DMS53 treated with DMSO at 0.1 percent for 48 hours (cell line): ENCODE results near the gene YIPF3.
"Not testable (repeated sequence)": the region's sequence is repeated elsewhere in the genome, so short reads cannot be mapped to it uniquely, and the experiment has no call there.

Experiments
- DNase-seq: peaks from one replicate; lab custom pipeline; 2025; ENCODE audit not compliant: unreplicated experiment; lab: John Stamatoyannopoulos, UW

Gene YIPF3

DNA sequence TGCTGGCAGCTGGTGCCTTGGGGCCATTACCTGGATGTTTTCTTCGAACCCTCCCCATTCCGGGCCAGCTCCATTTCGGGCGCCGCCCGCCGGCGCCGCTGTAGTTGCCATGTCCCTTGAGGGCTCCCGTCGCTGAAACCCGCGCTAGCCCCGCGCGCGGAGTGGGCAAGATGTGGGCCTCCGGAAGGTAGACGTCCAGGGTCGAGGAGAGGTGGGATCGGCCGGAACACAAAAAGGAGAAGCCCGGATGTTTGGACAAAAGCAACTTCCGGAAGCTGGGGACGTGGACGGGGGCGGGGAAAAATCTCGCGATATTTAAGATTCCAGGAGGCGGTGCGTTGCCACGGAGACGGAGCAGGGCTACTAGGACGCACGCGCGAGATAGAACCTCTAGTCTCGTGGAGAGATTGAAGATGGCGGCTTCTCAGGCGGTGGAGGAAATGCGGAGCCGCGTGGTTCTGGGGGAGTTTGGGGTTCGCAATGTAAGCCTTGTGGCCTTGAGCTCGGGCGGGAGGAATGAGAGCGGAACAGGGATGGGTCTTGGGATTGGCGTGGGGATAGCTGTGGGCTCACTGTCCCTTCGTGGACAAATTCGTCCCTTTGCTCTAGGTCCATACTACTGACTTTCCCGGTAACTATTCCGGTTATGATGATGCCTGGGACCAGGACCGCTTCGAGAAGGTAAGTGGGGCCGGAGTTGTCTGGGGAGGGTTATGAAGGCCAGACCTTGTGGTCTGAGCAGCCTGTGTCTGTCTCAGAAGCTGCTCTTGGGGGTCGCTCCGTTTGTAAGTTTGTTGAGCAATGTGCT is at the start of gene YIPF3, which contains the start of gene POLR1C:
TSS of gene YIPF3 (minus strand) at position 230 of the 808 bp plus-strand sequence. CDS start at position 111, 119 bp downstream.
TSS of gene POLR1C (plus strand) at position 393 of the 808 bp plus-strand sequence. CDS start at position 414, 21 bp downstream.
- DNase-seq: peak; percentile 97

DNA sequence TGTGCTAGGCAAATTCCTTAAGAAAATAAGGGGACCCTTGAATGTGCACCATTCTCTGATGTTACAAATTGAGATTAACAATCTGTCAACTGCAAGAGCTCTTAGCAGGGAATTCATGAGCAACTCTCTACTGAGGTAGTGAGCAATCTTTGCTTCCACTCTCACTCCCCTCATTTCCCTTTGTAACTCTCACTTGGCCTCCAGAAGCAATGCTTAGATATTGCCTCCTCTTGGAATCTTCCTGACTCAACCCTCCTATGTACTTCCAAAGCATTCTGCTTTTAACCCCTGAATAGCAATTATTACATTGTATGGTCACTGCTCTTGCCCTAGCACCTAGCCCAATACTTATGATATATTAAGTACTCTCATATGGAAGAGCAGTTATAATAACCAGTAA is 42.6 kb upstream of the YIPF3 start:
- DNase-seq: no peak

DNA sequence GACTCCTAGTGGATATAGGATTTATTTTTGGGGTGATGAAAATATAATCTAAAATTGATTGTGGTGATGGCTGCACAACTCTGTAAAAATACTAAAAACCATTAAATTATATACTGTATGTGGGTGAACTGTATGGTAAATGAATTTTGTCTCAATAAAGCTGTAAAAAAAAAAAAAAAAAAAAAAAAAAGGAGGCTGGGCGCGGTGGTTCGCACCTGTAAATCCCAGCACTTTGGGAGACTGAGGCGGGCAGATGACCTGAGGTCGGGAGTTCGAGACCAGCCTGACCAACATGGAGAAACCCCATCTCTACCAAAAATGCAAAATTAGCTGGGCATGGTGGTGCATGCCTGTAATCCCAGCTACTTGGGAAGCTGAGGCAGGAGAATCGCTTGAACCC is 40.9 kb upstream of the YIPF3 start:
- DNase-seq: not testable (repeated sequence)

DNA sequence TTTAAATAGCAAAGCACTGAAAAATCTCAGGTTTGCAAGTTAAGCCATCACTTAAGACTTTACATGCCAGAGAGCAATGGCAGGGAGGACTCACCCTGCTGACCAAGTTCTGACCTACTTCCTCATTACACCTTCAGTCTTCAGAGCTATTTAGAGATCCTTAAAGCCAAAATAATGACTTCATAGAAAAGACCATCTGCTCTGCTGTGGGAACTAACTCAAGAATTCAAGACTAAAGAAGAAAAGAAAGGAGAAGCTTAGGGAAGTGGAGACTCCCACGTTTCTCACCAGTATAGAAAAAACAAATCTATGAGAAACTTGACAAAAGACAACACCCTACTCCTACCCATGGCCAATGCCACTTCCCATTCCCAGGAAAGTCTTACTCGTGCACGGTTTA is 30.5 kb upstream of the YIPF3 start:
- no peak for DNase-seq

DNA sequence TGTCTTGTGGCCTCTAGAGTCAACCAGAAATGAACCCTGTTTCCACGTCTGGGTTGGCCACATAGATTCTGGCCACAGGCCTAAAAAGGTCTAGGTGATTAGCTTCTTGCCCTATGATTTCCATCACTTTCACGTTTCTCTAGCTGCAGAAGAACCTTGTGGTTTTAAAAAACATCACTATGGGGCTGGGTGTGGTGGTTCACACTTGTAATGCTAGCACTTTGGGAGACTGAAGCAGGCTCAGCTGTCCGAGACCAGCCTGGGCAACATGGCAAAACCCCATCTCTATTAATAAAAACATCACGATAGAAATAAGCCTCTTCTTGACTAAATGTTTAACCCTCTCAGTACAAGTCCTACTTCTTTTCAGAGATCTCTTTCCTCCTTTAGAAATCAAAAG is 27.7 kb upstream of the YIPF3 start:
- no peak for DNase-seq

DNA sequence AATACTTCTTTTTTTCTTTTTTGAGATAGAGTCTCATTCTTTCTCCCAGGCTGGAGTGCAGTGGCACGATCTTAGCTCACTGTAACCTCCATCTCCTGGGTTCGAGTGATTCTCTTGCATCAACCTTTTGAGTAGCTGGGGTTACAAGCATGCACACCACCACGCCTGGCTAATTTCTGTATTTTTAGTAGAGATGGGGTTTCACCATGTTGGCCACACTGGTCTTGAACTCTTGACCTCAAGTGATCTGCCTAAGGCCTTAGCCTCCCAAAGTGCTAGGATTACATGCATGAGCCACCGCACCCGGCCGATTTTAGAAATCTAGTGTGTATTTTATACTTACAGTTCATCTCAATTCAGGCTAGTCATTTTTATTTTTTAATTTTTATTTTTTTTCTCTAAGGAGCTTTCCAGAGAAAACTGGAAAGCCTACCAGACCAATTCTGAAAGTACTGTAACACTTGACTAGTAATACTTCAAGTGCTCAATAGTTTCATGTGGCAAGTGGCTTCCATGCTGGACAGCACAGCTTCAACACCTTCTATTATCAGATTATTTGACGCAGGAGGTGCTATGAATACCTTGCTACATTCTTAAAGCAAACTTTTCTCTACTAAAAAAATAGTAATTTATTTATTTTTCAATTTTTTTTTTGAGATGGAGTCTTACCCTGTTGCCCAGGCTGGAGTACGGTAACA is 25.2 kb upstream of the YIPF3 start:
- DNase-seq: no peak

DNA sequence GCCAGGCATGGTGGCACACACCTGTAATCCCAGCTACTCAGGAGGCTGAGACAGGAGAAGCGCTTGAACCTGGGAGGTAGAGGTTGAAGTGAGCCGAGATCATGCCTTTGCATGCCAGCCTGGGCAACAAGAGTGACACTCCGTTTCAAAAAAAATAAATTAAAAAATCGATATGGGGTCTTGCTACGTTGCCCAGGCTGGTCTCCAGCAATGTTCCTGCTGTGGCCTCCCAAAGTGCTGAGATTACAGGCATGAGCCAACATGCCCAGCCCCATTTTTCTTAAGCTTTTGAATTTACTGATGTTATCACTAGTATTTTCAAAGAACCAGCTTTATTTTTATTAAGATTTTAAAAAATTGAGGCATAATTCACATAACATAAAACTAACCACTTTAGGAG is 23.8 kb upstream of the YIPF3 start:
- no peak for DNase-seq

DNA sequence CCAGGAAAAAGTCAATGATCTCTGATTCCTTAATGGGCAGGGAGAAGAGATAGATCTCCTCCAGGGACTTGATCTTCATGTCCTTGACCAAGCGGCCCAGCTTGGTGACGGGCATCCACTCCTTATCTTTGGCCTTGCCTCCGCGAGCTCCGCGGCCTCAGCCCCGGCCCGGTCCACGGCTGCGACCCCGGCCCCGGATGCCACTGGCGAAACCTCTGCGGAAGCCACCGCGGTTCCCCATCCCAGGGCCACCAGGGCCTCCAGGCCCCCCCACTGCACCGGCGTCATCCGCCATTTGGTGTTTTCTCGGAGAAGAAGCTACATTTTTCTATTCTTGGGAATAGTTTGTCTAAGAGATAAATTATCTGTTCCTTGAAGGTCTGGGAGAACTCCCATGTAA is 22.7 kb upstream of the YIPF3 start:
- DNase-seq: not testable (repeated sequence)

DNA sequence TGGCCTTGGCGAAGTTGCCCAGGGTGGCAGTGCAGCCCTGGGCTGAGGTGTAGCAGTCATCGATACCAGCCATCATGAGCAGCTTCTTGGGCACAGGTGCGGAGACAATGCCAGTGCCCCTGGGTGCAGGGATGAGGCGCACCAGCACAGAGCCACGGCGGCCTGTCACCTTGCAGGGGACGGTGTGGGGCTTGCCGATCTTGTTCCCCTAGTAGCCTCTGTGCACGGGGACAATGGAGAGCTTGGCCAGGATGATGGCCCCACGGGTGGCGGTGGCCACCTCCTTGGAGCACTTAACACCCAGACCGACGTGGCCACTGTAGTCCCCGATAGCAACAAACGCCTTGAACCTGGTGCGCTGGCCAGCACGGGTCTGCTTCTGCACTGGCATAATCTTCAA is 22.3 kb upstream of the YIPF3 start:
- DNase-seq: not testable (repeated sequence)

DNA sequence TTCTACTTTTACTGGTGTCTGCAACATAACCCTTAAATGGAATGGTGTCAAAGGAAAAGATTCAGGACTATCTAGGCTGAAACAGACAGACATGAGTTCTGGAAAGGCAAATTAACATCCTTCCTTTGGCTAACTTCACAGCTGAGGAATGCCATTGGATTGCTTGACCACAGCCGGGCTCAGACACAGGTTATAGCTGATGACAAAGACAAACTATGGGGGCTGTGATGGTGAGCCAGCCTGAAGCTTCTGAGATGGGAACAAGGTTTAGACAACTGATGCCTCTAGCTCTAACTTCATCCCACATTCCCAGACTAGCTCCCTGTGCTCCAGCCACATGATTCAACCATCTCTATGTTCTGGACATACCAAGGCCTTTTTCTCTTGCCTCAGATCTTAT is 15.5 kb upstream of the YIPF3 start:
- DNase-seq: no peak

DNA sequence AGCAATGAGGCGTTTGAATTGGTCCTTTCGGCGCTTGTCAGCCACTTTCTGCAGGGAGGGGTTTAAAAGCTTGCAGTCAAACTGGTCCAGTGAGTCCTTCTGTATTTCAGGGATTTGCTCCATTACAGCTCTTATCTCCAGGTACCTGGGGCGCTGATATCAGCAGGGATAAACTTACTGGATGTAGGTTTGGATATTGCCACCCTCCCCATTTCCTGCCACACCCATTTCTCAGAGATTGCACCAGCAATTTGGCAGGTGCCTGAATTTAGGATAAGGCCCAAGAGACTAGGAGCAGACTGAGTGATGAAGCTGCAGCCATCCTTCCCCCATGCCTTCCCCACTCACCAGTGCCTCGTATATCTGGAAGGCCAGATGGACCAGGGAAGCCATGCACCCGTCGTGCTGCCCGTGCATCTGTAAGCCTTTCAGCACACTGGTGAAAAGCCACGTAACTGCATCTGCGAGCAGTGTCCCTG is 7.8 kb upstream of the YIPF3 start:
- DNase-seq: no peak

DNA sequence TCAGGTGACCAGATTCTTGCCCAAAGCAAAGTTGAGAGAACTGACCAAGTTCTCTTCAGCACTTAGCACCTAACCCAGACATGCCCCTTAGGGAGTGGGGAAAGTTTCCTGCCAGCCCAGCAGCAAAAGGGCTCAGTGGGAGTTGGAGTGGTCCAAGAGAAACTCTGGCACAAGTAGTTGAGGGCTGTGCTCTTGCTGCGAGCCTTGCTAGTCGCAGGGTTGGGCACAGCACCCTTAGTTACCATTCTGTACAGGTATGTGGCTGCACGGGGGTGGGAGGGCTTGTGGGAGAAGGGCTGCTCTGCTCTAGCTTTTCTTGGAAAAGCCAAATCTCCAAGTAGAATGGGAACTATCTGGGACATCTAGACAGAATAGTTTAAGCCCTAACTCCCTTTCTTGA is 6.6 kb upstream of the YIPF3 start:
- DNase-seq: no peak

DNA sequence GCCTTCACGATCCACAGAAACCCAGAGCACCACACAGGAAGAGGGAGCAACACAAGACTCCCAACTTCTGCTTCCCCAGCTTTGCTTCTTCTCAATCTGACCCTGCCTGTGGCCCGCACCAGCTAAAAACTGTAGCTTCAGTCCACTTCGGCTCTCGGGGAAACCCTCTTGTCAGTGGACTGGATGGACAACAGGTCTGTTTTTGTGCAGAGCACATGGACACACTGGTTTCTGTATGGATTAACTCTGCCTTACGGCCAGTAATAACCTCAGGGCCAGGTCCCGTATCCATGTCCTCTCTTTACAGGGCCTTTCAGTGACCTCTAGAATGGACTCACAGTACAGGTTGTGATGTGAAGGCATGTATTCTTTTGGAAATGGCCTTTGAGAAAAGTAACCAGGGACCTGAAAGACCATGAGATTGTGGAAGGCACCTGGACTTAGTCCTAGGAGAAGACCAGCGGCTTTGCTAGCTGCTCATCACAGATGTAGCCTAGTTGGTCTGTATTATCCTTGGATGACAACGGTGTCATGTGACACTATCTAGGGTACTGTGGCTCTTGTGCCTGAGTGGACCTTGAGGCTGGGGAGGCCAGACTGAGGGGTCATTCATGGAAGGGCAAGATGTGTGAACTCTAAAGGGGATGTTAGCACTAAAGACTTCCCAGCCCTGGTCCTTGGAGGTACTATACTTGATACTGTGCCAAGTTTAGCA is 6.0 kb upstream of the YIPF3 start:
- no peak for DNase-seq

DNA sequence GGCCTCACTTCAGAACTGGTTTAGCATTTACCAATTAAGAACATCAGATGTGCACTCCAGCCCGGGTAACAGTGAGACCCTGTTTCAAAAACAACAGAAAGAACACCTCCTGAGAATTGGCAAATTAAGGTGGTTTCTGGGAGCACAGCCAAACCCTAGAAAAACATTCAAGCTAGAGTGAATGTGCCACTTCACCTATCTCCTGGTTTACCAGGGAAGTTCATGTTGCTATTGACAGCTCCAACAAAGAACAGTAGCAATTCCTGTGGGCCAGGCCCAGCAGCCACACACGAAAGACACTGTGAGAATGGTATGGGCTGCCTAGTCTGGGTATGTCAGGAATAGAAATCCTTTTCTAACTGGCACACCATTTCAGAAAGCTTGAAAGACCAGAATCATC is 5.1 kb upstream of the YIPF3 start:
- DNase-seq: no peak

DNA sequence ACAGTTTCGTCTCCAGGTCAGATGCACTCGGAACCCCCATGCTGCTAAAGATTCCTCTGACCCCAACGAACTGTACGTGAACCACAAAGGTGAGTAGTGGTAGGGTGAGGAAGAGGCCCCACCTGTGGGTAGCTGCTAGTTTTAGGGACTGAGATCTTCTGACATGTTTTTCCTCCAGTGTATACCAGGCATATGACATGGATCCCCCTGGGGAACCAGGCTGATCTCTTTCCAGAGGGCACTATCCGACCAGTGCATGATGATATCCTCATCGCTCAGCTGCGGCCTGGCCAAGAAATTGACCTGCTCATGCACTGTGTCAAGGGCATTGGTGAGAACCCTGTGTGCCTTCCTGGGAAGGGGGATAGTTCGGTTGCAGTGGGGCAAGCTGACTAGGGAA is 3.4 kb upstream of the YIPF3 start:
- no peak for DNase-seq

DNA sequence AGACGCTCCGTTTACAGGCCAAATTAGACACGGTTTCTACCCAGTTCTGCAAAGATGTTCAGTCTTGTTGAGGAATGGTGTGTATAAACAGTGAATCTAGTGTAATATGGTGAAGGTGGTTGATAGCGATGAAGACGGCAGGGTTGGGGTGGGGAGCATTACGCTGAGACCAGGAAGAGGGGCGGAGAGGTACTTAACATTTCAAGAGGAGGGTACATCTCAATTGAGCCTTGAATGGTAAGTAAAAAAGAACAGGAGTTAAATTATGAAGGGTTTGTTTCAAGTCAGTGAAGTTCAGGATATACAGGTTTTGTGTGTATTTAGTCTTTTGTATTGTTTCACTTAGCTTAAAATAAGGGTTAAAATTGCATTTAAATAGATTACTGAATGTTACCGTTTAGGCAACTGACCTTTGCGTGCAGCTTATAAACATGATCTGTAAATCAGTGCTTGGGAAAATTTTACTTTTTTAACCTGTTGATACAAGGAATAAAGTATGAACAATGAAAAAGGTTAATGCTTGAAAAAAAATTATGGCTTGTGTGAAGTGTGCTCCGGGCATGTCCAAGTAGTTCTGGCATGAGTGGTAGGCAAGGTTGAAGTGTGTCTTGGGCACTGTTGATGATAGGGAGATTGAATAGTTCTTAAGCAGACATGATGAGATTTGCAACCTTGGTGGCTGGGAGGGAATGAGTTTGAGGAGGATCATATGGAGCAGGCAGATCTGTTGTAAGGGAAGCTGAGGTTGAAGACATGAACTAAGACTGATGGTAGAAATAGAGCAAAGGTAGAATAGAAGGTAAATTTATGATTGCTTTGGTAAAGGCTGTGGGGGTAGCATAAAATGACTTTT is 1.0 kb upstream of the YIPF3 start:
- DNase-seq: no peak

DNA sequence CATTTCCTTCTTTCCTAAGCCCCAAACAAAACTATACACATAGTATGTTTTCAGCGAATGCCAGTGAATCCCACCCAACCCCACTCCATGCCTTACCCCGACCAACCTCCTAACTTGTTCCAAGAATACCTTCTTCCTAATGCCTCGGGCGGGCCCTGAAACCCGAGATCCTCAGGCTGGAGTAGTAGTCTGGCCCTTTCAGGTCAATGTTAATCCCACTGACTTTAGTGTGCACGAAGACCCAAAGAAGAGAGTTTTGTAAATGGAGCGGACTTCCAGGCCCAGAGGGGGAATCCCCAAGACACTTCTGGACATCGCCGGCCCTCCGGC is 394 bp downstream of the YIPF3 start:
- DNase-seq: no peak

DNA sequence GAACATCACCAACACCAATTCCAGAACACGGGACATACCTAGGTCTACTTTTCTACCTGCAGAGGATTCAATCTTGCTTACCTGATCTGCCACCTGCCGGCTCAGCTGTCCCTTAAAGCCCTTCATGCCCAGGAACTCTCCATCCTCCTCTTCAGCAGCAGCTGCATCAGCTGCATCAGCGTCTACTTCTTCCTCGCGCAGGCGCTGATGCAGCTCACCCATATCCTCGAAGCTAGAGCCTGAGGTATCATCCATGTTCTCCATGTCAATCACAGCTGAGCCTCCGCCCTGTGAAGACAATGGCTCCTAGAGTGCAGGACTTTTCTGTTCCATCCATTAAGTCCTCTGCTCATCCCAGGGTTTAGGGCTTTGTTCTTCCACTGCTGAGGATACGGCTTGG is 918 bp downstream of the YIPF3 start:
- DNase-seq: no peak

DNA sequence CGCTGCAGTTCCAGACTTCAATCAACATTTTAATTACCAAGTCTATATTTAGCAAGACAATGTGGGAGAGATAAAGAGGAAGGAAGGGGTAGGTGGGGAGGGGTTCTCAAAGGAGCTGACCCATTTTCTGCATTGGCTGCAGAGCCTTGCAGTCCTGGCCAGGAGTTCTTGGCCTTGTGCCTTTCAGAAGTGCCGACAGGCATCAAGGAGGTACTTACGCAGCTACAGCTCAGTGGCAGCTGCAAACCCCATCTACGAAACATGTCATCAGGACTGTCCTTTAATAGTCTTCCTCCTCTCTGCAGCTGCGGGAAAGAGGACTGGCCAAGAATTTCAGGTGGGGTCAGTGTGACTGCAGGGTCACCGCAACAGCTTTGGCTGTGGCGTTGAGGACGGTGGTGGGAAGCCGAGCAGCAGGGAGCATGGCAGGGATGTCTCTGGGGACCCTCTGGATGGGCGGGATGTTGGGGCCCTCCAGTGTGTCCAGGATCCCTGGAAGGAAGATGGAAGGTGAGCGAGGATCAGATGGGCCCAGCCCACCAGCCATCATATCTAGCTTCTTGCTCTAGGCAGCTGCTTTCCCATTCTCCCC is 4.8 kb downstream of the YIPF3 start:
- DNase-seq: no peak

DNA sequence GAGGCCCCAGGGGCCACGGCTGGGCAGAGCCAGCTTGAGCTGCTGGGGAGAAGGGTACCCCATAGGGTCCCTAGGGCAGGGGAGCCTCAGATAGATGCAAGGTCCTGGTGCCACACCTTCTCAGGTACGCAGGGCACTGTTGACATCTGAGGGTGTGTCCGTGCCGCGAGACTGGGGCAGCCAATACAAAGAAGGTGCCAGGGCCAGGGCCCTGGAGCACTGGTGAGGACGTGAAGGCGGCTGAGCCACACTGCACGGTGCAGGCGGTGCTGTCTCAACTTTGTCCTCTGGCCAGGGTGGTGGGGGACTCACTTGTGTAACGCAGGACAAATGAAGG is 5.9 kb downstream of the YIPF3 start:
- peak; percentile 55 for DNase-seq
